ENCODE data around the gene MAMLD1.

Gene MAMLD1

GRCh38 chrX:150362599-150363481 is at the start of gene MAMLD1:
Gene MAMLD1, plus strand, starts transcription at chrX:150363317. Its CDS starts 82,200 bp downstream, at chrX:150445517.
- ChIA-PET POLR2A (ENCODE audit: low non-redundant PET) (no interaction called here), CTCF (no interaction called here)
- peak within 1 kb of the TSS; percentile 76 for H3K27ac ChIP-seq
- TF ChIP-seq CTCF (conservative IDR thresholded peaks at IDR 0.05; ENCODE audit: low read depth): no peak
- DNase-seq (ENCODE audit: low spot score): peak; percentile 50

GRCh38 chrX:150313514-150313913 is 49.6 kb upstream of the MAMLD1 start:
- ChIA-PET POLR2A (ENCODE audit: low non-redundant PET) (no interaction called here), CTCF (no interaction called here)
- DNase-seq (ENCODE audit: low spot score): no peak
- TF ChIP-seq CTCF (conservative IDR thresholded peaks at IDR 0.05; ENCODE audit: low read depth): no peak
- H3K27ac ChIP-seq: no peak overlapping the region

GRCh38 chrX:150314186-150314585 is 48.9 kb upstream of the MAMLD1 start:
- CTCF ChIA-PET: no interaction called here
- no peak for DNase-seq (ENCODE audit: low spot score)
- TF ChIP-seq CTCF (conservative IDR thresholded peaks at IDR 0.05; ENCODE audit: low read depth): no peak
- POLR2A ChIA-PET (ENCODE audit: low non-redundant PET): no interaction called here
- H3K27ac ChIP-seq: no peak overlapping the region

- POLR2A ChIA-PET (ENCODE audit: low non-redundant PET): no interaction called here
- no peak for TF ChIP-seq CTCF (conservative IDR thresholded peaks at IDR 0.05; ENCODE audit: low read depth)
- H3K27ac ChIP-seq: no peak overlapping the region
- no peak for DNase-seq (ENCODE audit: low spot score)
- CTCF ChIA-PET: no interaction called here
Measured at GRCh38 chrX:150316564-150316963, 46.6 kb upstream of the MAMLD1 start.

GRCh38 chrX:150323020-150323419 is 40.1 kb upstream of the MAMLD1 start:
- no peak for TF ChIP-seq CTCF (conservative IDR thresholded peaks at IDR 0.05; ENCODE audit: low read depth)
- H3K27ac ChIP-seq: no peak overlapping the region
- ChIA-PET POLR2A (ENCODE audit: low non-redundant PET) (no interaction called here), CTCF (no interaction called here)
- DNase-seq (ENCODE audit: low spot score): no peak

- ChIA-PET CTCF (no interaction called here), POLR2A (ENCODE audit: low non-redundant PET) (no interaction called here)
- peak; percentile 42 for DNase-seq (ENCODE audit: low spot score)
- no peak for TF ChIP-seq CTCF (conservative IDR thresholded peaks at IDR 0.05; ENCODE audit: low read depth)
- H3K27ac ChIP-seq: no peak overlapping the region
Measured at GRCh38 chrX:150324035-150324728, 38.9 kb upstream of the MAMLD1 start.

Measured in RWPE1 (cell line).